Endodermal cell (in vitro differentiated cells): Measurements from ENCODE around the gene IGFBP3. TPM values are rescaled to one million over a fixed set of nuclear protein-coding genes. Genes with fewer than 3 reads are reported as not detected.

Experiments
- DNase-seq: peaks from one replicate; pipeline ENCODE4 v3.0.0-alpha.2; 2017
- H3K27ac ChIP-seq: 2 replicates; pipeline ENCODE4 v1.5.1; 2013; ENCODE audit warnings: mild to moderate bottlenecking, low read depth, low read length, moderate library complexity
- H3K27me3 ChIP-seq: 2 replicates; pipeline ENCODE4 v1.6.1; 2013; ENCODE audit warnings: mild to moderate bottlenecking, low read length, moderate library complexity; ENCODE audit not compliant: insufficient read depth, control insufficient read depth, poor library complexity, severe bottlenecking
- H3K36me3 ChIP-seq: 2 replicates; pipeline ENCODE4 v1.7.0; 2013; ENCODE audit warnings: mild to moderate bottlenecking, low read length, moderate library complexity; ENCODE audit not compliant: control insufficient read depth, insufficient read depth
- H3K4me1 ChIP-seq: one replicate; pipeline ENCODE4 v1.7.0; 2013; ENCODE audit warnings: low read length; ENCODE audit not compliant: control insufficient read depth, insufficient read depth
- H3K4me3 ChIP-seq: 2 replicates; pipeline ENCODE4 v1.5.1; 2013; ENCODE audit warnings: mild to moderate bottlenecking, low read length, moderate library complexity
- H3K9ac ChIP-seq: 2 replicates; pipeline ENCODE4 v1.6.1; 2013; ENCODE audit warnings: mild to moderate bottlenecking, low read length, moderate library complexity; ENCODE audit not compliant: poor library complexity, severe bottlenecking; ENCODE audit errors: extremely low read depth
- H3K9me3 ChIP-seq: 2 replicates; pipeline ENCODE4 v1.6.1; 2013; ENCODE audit warnings: mild to moderate bottlenecking, low read length, moderate library complexity; ENCODE audit not compliant: control insufficient read depth
- H3K27ac Mint-ChIP-seq: 2 replicates; pipeline ENCODE4 v1.8.0; 2020; ENCODE audit warnings: mixed read lengths
- H3K27me3 Mint-ChIP-seq: 2 replicates; pipeline ENCODE4 v1.8.0; 2021; ENCODE audit warnings: mild to moderate bottlenecking, mixed read lengths; ENCODE audit not compliant: insufficient read depth
- H3K36me3 Mint-ChIP-seq: 2 replicates; pipeline ENCODE4 v1.8.0; 2020; ENCODE audit warnings: low read depth, mixed read lengths
- H3K4me1 Mint-ChIP-seq: 2 replicates; pipeline ENCODE4 v1.8.0; 2020; ENCODE audit warnings: mixed read lengths
- H3K4me3 Mint-ChIP-seq: 2 replicates; pipeline ENCODE4 v1.8.0; 2020; ENCODE audit warnings: mild to moderate bottlenecking, moderate library complexity, mixed read lengths
- H3K9me3 Mint-ChIP-seq: 2 replicates; pipeline ENCODE4 v1.8.0; 2020; ENCODE audit warnings: mild to moderate bottlenecking, mixed read lengths
- WGBS, 2 experiments: methylation state at CpG; one replicate each; pipeline versions ENCODE4 v1.1.5 to v1.1.7; 2013; ENCODE audit warnings: missing lambda C conversion rate in 2 of 2, mixed read lengths in 1 of 2; ENCODE audit not compliant: insufficient coverage in 1 of 2, insufficient read length in 1 of 2; 5-methylcytosine and 5-hydroxymethylcytosine counted together
- total RNA-seq, 2 donors: library from RNA; stranded (reverse); fragmentation: NEBNext Ultra II Directional in 1 of 2; extraction: Animal tissue kit (Norgen Biotek cat#: 25700) in 1 of 2; gene quantifications; 2 replicates in 1 of 2; 3 replicates in 1 of 2; pipeline ENCODE4 v1.2.1, GENCODE V29; 2021
- TF ChIP-seq, protein P1 (sequence below): fragments of 200-600 bp; sonication (generic); conservative IDR thresholded peaks from 2 replicates; pipeline ENCODE4 v1.5.0; 2021; ENCODE audit warnings: antibody characterized with exemption, mild to moderate bottlenecking

Gene IGFBP3
- total RNA-seq, 2 donors from 2014 or later = 7.4 to 20.3 TPM

- Mint-ChIP-seq H3K4me1 (peaks cover 13% of the 10 kb centered on the region), H3K27me3 (peaks cover 65% of the 10 kb centered on the region), H3K9me3 (no peaks in the 10 kb centered on the region), H3K27ac (no peak overlapping the region), H3K36me3 (no peaks in the 10 kb centered on the region), H3K4me3 (no peak overlapping the region)
- TF ChIP-seq, protein P1, sequence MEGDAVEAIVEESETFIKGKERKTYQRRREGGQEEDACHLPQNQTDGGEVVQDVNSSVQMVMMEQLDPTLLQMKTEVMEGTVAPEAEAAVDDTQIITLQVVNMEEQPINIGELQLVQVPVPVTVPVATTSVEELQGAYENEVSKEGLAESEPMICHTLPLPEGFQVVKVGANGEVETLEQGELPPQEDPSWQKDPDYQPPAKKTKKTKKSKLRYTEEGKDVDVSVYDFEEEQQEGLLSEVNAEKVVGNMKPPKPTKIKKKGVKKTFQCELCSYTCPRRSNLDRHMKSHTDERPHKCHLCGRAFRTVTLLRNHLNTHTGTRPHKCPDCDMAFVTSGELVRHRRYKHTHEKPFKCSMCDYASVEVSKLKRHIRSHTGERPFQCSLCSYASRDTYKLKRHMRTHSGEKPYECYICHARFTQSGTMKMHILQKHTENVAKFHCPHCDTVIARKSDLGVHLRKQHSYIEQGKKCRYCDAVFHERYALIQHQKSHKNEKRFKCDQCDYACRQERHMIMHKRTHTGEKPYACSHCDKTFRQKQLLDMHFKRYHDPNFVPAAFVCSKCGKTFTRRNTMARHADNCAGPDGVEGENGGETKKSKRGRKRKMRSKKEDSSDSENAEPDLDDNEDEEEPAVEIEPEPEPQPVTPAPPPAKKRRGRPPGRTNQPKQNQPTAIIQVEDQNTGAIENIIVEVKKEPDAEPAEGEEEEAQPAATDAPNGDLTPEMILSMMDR = no peak
- no peak overlapping the region for H3K27ac ChIP-seq
- no peak overlapping the region for H3K4me3 ChIP-seq
- H3K9ac ChIP-seq = no peak overlapping the region
- peaks cover 65% of the 10 kb centered on the region for H3K27me3 ChIP-seq
- no peak for DNase-seq
- H3K4me1 ChIP-seq = no peaks in the 10 kb centered on the region
- H3K36me3 ChIP-seq = no peaks in the 10 kb centered on the region
- no peaks in the 10 kb centered on the region for H3K9me3 ChIP-seq
- WGBS, 2 experiments = 44 to 51% methylated on average over 6 of the region's 6 CpGs
Measured at GRCh38 chr7:45923818-45924217, 2.7 kb upstream of the IGFBP3 start.

- H3K4me3 Mint-ChIP-seq = peak overlapping the region; percentile 60
- no peaks in the 10 kb centered on the region for H3K36me3 Mint-ChIP-seq
- Histone ChIP-seq H3K27me3 (peaks cover 70% of the 10 kb centered on the region), H3K4me1 (no peaks in the 10 kb centered on the region), H3K36me3 (no peaks in the 10 kb centered on the region), H3K9me3 (no peaks in the 10 kb centered on the region), H3K9ac (no peak overlapping the region), H3K27ac (no peak overlapping the region), H3K4me3 (peak overlapping the region; percentile 74)
- H3K9me3 Mint-ChIP-seq = no peaks in the 10 kb centered on the region
- 14 to 67% methylated on average over 1 to 9 of the region's 9 CpGs for WGBS, 2 experiments
- no peak overlapping the region for H3K27ac Mint-ChIP-seq
- peaks cover 70% of the 10 kb centered on the region for H3K27me3 Mint-ChIP-seq
- H3K4me1 Mint-ChIP-seq = peaks cover 13% of the 10 kb centered on the region
- TF ChIP-seq, protein P1 = peak; percentile 98
- DNase-seq = peak; percentile 92
Measured at GRCh38 chr7:45923290-45923689, 2.2 kb upstream of the IGFBP3 start.

DNA sequence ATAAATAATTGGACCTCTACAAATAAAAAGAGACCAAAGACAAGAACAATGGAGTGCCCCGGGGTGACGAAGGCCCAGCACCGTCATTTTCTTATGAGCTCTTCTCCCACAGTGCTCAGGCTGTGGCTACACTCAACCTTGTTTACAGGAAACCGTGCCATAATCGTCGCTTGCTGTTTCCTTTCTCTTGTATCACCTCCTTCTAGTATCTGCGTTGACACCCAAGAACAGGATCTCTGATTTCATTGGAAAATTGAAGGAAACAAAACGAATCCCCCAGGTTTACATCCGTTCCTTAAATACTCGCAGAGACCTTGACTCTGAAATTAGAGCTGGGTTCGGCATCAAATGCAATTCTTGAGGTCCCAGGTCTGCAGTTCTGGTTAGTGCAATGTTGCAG is 1.7 kb upstream of the IGFBP3 start:
- Histone ChIP-seq H3K9ac (no peak overlapping the region), H3K4me3 (peak overlapping the region; percentile 74), H3K27ac (no peak overlapping the region), H3K4me1 (no peaks in the 10 kb centered on the region), H3K9me3 (no peaks in the 10 kb centered on the region), H3K36me3 (no peaks in the 10 kb centered on the region), H3K27me3 (peaks cover 75% of the 10 kb centered on the region)
- DNase-seq = no peak
- Mint-ChIP-seq H3K27me3 (peaks cover 74% of the 10 kb centered on the region), H3K4me3 (peak overlapping the region; percentile 60), H3K9me3 (no peaks in the 10 kb centered on the region), H3K36me3 (no peaks in the 10 kb centered on the region), H3K27ac (no peak overlapping the region), H3K4me1 (peaks cover 13% of the 10 kb centered on the region)
- TF ChIP-seq, protein P1 = no peak
- 15 to 19% methylated on average over 11 of the region's 11 CpGs for WGBS, 2 experiments
